Transverse colon (tissue), 4 donors: ENCODE results near the gene HSF2BP. TPM values are rescaled to one million over a fixed set of nuclear protein-coding genes. Genes with fewer than 3 reads are reported as not detected.
"Not testable (repeated sequence)": the region's sequence is repeated elsewhere in the genome, so short reads cannot be mapped to it uniquely, and the experiment has no call there.

Source experiments
- DNase-seq: peaks from one replicate; pipeline ENCODE4 v3.0.0-alpha.2; 2019
- H3K27ac ChIP-seq, 4 donors: fragments of 200-600 bp; sonication (generic); 2 replicates each; pipeline ENCODE4 v1.5.1; 2016 to 2018; ENCODE audit warnings: inconsistent platforms in 4 of 4
- H3K27me3 ChIP-seq: fragments of 200-600 bp; sonication (generic); 2 replicates; pipeline ENCODE4 v1.5.1; 2017; ENCODE audit warnings: inconsistent platforms
- H3K36me3 ChIP-seq, 4 donors: fragments of 200-600 bp; sonication (generic); 2 replicates each; pipeline ENCODE4 v1.5.1; 2017 to 2019; ENCODE audit warnings: inconsistent platforms in 4 of 4
- H3K4me1 ChIP-seq, 4 donors: fragments of 200-600 bp; sonication (generic); 2 replicates each; pipeline ENCODE4 v1.5.1; 2017 to 2020; ENCODE audit warnings: inconsistent platforms in 4 of 4
- H3K4me3 ChIP-seq, 4 donors: fragments of 200-600 bp; sonication (generic); 1 replicate in 1 of 4; 2 replicates in 3 of 4; pipeline versions ENCODE4 v1.5.1 to v1.6.1; 2017 to 2019; ENCODE audit warnings: inconsistent platforms in 4 of 4
- H3K9me3 ChIP-seq, 2 donors: fragments of 200-600 bp; sonication (generic); 2 replicates each; pipeline ENCODE4 v1.5.1; 2017 to 2019; ENCODE audit warnings: inconsistent platforms in 2 of 2
- EP300 ChIP-seq: sonication (generic); formaldehyde crosslinking; IDR thresholded peaks from one replicate; pipeline ENCODE4 v1.6.1; 2017; ENCODE audit warnings: antibody characterized with exemption, low read depth
- POLR2A ChIP-seq: fragments of 450-650 bp; IDR thresholded peaks from one replicate; pipeline ENCODE4 v1.6.1; 2016; ENCODE audit warnings: antibody characterized with exemption, mild to moderate bottlenecking, moderate library complexity
- POLR2AphosphoS5 ChIP-seq, 3 donors: sonication (generic); formaldehyde crosslinking; IDR thresholded peaks; one replicate each; pipeline ENCODE4 v1.6.1; 2016; ENCODE audit warnings: antibody characterized with exemption in 3 of 3
- WGBS, 2 donors: methylation state at CpG; one replicate each; pipeline ENCODE4 v1.1.5; 2018; ENCODE audit warnings: low coverage in 1 of 2; 5-methylcytosine and 5-hydroxymethylcytosine counted together
- in situ Hi-C, 4 donors: fragments of 200-750 bp; cut with MboI; loops; one replicate each; pipeline versions ENCODE4 v1.15.0 to v1.15.1; 2017; ENCODE audit warnings: low sequenced_read_pairs in 3 of 4, low pct_ligation_motif_present in 1 of 4, low pct_unique_long_range_greater_than_20kb in 1 of 4
- intact Hi-C: fragments of 100-400 bp; cut with DNase I; formaldehyde crosslinking; loops from one replicate; pipeline ENCODE4 v1.15.1; 2023; ENCODE audit warnings: low total_unique reads
- total RNA-seq, 4 donors: library from RNA; depleted of rRNA; stranded (reverse); fragments of >200 nt; gene quantifications; one replicate each; pipeline ENCODE4 v1.1.0, GENCODE V29; 2016
- TF ChIP-seq, protein P1 (sequence below), 5 experiments: fragments of 200-600 bp in 3 of 5; fragments of 450-650 bp in 2 of 5; sonication (generic) in 3 of 5; IDR thresholded peaks; 1 replicate in 2 of 5; 2 replicates in 3 of 5; pipeline ENCODE4 v1.5.1; 2016 to 2017; ENCODE audit warnings: antibody characterized with exemption in 5 of 5, inconsistent platforms in 3 of 5, mild to moderate bottlenecking in 2 of 5, moderate library complexity in 1 of 5

Gene HSF2BP
- total RNA-seq, 4 donors from 2014 or later: 0.48 to 0.82 TPM; not detected in 2

DNA sequence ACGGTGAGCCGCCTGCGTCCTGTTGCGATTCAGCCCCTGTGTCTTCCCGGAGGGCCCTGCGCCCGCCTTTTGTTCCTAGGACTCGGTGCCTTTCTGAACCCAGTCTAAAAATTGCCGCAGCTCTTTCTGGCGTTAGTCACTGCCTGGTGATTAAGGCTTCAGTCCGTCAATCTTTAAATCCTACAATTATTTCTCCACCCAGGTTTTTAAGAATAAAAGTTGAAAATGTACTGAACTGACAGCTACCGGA lies 43.4 kb upstream of the HSF2BP start:
- TF ChIP-seq, protein P1, sequence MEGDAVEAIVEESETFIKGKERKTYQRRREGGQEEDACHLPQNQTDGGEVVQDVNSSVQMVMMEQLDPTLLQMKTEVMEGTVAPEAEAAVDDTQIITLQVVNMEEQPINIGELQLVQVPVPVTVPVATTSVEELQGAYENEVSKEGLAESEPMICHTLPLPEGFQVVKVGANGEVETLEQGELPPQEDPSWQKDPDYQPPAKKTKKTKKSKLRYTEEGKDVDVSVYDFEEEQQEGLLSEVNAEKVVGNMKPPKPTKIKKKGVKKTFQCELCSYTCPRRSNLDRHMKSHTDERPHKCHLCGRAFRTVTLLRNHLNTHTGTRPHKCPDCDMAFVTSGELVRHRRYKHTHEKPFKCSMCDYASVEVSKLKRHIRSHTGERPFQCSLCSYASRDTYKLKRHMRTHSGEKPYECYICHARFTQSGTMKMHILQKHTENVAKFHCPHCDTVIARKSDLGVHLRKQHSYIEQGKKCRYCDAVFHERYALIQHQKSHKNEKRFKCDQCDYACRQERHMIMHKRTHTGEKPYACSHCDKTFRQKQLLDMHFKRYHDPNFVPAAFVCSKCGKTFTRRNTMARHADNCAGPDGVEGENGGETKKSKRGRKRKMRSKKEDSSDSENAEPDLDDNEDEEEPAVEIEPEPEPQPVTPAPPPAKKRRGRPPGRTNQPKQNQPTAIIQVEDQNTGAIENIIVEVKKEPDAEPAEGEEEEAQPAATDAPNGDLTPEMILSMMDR (IDR thresholded peaks at IDR 0.05): no peak
- TF ChIP-seq POLR2A: no peak
- no peak for TF ChIP-seq POLR2AphosphoS5 (IDR thresholded peaks at IDR 0.05)
- TF ChIP-seq EP300: no peak
- DNase-seq: no peak
- Histone ChIP-seq H3K27me3 (no peaks in the 10 kb centered on the region), H3K36me3 (no peaks in the 10 kb centered on the region), H3K4me1 (peaks cover 4 to 10% (median 5%) of the 10 kb centered on the region in 4 donors), H3K9me3 (no peaks in the 10 kb centered on the region), H3K27ac (no peak overlapping the region), H3K4me3 (no peak overlapping the region)
- 59% methylated on average over 12 of the region's 12 CpGs; no CpG with 5 or more reads in 1 of the 2 donors for WGBS, 2 donors
- intact Hi-C loops: no loop called here
- in situ Hi-C loops: no loop called here

DNA sequence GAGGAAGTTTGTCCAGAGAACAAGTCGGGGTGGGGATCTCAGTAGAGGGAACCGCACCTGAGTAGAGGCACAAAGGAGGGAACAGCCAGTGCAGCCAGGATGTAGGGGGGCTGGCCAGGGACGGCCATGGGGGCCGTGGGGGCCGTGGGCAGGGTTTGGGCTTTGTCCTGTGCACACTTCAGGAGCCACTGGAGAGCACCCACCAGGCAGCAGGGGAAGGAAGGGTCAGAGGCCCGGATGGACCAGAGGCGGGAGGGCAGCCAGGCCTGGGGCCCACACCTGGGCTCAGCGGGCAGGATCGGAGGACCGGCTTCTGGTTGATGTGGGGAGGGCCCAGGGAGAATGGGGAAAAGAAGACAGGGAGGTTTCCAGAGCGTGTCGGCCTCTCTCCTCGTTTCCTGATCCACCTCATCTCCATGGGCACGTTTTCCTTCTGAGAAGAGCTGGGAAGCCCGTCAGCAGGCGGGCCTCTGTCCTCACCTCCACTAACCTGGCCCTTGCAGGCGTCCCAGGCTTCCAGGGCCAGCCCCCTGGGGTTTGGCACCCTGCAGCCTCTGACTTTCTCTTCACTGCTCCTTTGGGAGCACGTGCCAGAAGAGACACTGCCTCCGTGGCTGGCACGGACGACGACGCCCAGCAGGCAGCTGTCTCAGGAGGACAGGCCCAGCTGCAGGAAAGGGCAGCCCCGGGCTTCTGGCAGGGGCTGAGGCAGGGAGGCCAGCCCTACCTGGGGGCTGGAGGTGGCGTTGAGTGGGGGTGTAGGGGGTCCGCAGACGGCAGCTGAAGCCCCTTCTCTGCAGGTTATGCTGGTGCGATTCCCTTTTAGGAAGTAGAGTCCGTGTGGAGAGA lies 42.9 kb upstream of the HSF2BP start:
- TF ChIP-seq EP300 (no peak), POLR2AphosphoS5 (IDR thresholded peaks at IDR 0.05) (no peak), POLR2A (no peak)
- TF ChIP-seq, protein P1 (IDR thresholded peaks at IDR 0.05): no peak
- peaks cover 4 to 10% (median 5%) of the 10 kb centered on the region in 4 donors for H3K4me1 ChIP-seq
- DNase-seq: no peak
- in situ Hi-C loops: no loop called here
- intact Hi-C loops: no loop called here
- no peaks in the 10 kb centered on the region for H3K9me3 ChIP-seq
- no peaks in the 10 kb centered on the region for H3K27me3 ChIP-seq
- no peak overlapping the region for H3K27ac ChIP-seq
- H3K4me3 ChIP-seq: no peak overlapping the region
- no peaks in the 10 kb centered on the region for H3K36me3 ChIP-seq
- WGBS, 2 donors: 75 to 100% methylated on average over 1 to 26 of the region's 29 CpGs

DNA sequence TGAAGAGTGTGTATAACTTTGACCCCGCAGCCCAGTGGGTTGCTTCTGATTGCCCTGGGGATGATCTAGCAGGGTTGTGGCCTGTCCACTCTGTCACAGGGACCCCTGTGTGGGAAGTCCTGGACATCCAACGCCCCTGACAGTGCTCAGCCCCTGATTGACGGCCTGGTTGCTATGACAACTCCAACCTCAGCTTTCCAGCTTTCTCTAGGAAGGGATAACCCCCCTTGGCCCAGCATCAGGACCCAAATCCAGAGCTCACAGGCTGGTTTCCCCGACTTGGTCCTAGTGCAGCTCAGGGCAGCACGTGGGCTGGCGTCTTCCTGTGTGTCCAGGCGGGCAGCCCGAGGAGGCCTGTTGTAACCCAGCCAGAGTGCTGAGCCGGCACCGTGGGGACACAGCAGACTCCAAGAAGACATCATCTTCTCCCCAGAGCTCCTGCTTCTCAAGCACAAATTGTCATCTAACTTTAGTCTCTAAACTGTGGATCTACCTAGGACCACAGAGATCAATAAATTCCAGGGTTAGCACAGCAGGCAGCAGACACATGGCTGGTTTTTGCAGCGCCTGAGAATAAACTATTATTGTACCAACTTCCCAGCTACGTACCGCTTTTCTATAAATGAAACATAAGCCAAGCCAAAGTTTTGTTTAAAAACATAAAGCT lies 40.8 kb upstream of the HSF2BP start:
- 84 to 95% methylated on average over 4 to 13 of the region's 13 CpGs for WGBS, 2 donors
- in situ Hi-C loops: no loop called here
- TF ChIP-seq POLR2AphosphoS5 (IDR thresholded peaks at IDR 0.05): no peak
- TF ChIP-seq POLR2A: no peak
- TF ChIP-seq EP300: no peak
- TF ChIP-seq, protein P1 (IDR thresholded peaks at IDR 0.05): no peak
- no peak for DNase-seq
- intact Hi-C loops: no loop called here
- H3K4me1 ChIP-seq: peaks cover 4 to 10% (median 5%) of the 10 kb centered on the region in 4 donors
- H3K4me3 ChIP-seq: no peak overlapping the region
- no peaks in the 10 kb centered on the region for H3K36me3 ChIP-seq
- H3K9me3 ChIP-seq: no peaks in the 10 kb centered on the region
- no peaks in the 10 kb centered on the region for H3K27me3 ChIP-seq
- no peak overlapping the region for H3K27ac ChIP-seq

DNA sequence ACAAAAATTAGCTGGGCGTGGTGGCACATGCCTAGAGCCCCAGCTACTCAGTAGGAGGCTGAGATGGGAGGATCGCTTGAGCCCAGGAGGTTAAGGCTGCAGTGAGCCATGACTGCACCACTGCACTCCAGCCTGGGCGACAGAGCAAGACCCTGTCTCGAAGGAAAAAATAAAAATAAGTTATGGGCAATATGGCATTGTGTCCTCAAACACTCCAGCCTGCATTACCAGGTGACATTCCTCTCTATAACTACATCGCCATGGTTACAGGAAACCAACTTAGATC lies 40.1 kb upstream of the HSF2BP start:
- H3K27ac ChIP-seq, in situ Hi-C loops, H3K36me3 ChIP-seq, H3K9me3 ChIP-seq, DNase-seq, H3K4me3 ChIP-seq, intact Hi-C loops, H3K27me3 ChIP-seq: not testable (repeated sequence)
- WGBS, 2 donors: 75 to 79% methylated on average over 2 to 5 of the region's 5 CpGs
- H3K4me1 ChIP-seq: peaks cover 4 to 10% (median 5%) of the 10 kb centered on the region in 4 donors
